IPS-20b (cell line): ENCODE results near the gene SRGAP1.

Experiments used
- H3K27ac ChIP-seq: one replicate; pipeline ENCODE4 v1.5.1; 2013; ENCODE audit warnings: low read length
- H3K27me3 ChIP-seq: 2 replicates; pipeline ENCODE4 v1.6.1; 2013; ENCODE audit warnings: mild to moderate bottlenecking, low read length, inconsistent platforms; ENCODE audit not compliant: insufficient read depth
- H3K36me3 ChIP-seq: 2 replicates; pipeline ENCODE4 v1.6.1; 2013; ENCODE audit warnings: low read depth, mild to moderate bottlenecking, inconsistent platforms, low read length, moderate library complexity; ENCODE audit not compliant: insufficient read depth
- H3K4me1 ChIP-seq: 2 replicates; pipeline ENCODE4 v1.6.1; 2013; ENCODE audit warnings: mild to moderate bottlenecking, control low read depth, inconsistent platforms, low read length, moderate library complexity; ENCODE audit not compliant: insufficient read depth
- H3K4me3 ChIP-seq: 2 replicates; pipeline ENCODE4 v1.5.1; 2013; ENCODE audit warnings: mild to moderate bottlenecking, low read length, inconsistent platforms
- H3K9ac ChIP-seq: 2 replicates; pipeline ENCODE4 v1.6.1; 2013; ENCODE audit warnings: low read depth, mild to moderate bottlenecking, inconsistent platforms, low read length, moderate library complexity
- H3K9me3 ChIP-seq: 2 replicates; pipeline ENCODE4 v1.6.1; 2013; ENCODE audit warnings: mild to moderate bottlenecking, low read depth, low read length, inconsistent platforms; ENCODE audit not compliant: insufficient read depth

Gene SRGAP1

DNA sequence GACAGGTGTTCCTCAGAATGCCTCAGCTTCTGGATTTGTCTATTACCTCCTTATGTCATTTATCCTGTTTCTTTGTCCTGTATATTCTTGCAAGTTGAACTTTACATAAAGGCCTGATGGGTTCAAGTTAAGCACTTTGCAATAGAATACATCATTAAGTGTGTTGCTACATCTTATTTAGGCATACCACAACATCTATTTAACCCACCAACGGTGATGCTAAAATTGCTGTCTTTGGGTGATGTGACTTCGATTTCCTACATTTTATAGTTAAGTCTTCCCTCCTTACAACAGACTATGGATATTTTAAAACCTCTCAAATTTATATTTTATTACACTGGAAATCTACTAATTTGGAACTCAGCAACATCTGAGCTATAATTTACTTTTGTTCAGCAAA, 206.6 kb downstream of the SRGAP1 start:
- no peaks in the 10 kb centered on the region for H3K27me3 ChIP-seq
- H3K9ac ChIP-seq: no peak overlapping the region
- H3K4me1 ChIP-seq: no peaks in the 10 kb centered on the region
- H3K9me3 ChIP-seq: no peaks in the 10 kb centered on the region
- no peaks in the 10 kb centered on the region for H3K36me3 ChIP-seq
- H3K4me3 ChIP-seq: no peak overlapping the region
- no peak overlapping the region for H3K27ac ChIP-seq

DNA sequence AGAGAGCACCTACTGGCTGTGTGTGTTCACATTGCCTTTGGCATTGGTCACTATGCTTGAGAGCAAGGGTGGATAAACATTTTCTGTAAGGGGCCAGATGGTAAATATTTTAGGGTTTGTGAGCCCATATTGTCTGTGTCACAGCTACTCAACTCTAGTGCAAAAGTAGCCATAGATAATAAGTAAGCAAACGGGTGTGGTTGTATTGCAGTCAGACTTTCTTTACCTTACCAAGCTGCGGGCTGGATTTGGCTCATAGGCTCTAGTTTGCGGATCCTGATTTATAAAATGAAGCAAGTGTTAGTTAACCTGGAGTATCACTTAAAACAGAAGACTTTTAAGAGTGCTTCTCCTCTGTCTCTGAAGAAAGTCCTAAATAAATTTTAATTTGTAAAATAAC, 208.6 kb downstream of the SRGAP1 start:
- no peaks in the 10 kb centered on the region for H3K9me3 ChIP-seq
- H3K4me1 ChIP-seq: no peaks in the 10 kb centered on the region

DNA sequence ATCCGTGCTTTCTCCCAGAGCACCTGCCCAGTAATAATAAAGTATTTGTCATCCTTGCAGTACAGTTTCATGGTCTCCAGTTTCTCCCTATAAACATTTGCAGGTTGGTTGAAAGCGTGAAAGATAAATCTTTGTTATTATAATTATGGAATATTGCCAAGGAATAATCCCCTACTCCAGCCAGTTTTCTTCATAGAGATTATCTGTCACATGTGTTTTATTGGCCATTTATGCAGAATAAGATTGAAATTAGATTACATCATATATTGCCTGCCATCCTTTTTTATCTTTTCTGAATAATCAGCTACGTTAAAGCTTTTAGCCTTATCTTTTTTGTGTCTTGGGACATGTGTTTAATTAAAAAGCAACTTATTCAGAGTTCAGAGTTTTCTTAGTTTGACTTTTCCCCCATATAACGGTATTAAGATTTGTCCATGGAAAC, 209.6 kb downstream of the SRGAP1 start:
- H3K4me1 ChIP-seq: peaks cover 4% of the 10 kb centered on the region; the same call in 1 of the 2 replicates
- H3K9ac ChIP-seq: no peak overlapping the region
- no peaks in the 10 kb centered on the region for H3K36me3 ChIP-seq
- H3K27me3 ChIP-seq: no peaks in the 10 kb centered on the region
- no peak overlapping the region for H3K4me3 ChIP-seq
- no peak overlapping the region for H3K27ac ChIP-seq
- no peaks in the 10 kb centered on the region for H3K9me3 ChIP-seq

More for the DNA sequence above, 208.6 kb downstream of the SRGAP1 start:
- H3K4me3 ChIP-seq: no peak overlapping the region
- H3K27me3 ChIP-seq: no peaks in the 10 kb centered on the region
- H3K9ac ChIP-seq: no peak overlapping the region
- no peaks in the 10 kb centered on the region for H3K36me3 ChIP-seq
- H3K27ac ChIP-seq: no peak overlapping the region

DNA sequence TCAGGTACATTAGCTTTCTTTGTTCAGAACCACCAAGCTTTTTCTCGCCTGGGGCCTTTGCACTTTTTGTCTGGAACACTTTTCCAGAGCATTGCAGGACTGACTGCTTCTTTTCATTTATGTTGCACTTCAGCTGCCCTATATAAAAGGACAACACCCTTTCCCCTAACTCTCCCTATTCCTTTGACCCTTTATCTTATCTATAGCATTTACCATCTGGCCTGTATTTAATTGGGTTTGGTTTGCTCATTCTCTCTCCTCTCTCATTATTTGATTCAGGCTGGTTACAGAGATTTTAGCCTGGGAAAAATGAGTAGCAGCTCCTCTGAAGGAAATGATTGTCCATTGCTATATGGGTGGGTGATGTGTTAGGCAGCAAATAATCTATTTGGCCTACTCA, 212.2 kb downstream of the SRGAP1 start:
- H3K27me3 ChIP-seq: no peaks in the 10 kb centered on the region
- no peak overlapping the region for H3K9ac ChIP-seq
- H3K4me3 ChIP-seq: no peak overlapping the region
- no peaks in the 10 kb centered on the region for H3K36me3 ChIP-seq
- H3K27ac ChIP-seq: no peak overlapping the region
- H3K4me1 ChIP-seq: peaks cover 11% of the 10 kb centered on the region; the same call in 1 of the 2 replicates
- H3K9me3 ChIP-seq: no peaks in the 10 kb centered on the region

DNA sequence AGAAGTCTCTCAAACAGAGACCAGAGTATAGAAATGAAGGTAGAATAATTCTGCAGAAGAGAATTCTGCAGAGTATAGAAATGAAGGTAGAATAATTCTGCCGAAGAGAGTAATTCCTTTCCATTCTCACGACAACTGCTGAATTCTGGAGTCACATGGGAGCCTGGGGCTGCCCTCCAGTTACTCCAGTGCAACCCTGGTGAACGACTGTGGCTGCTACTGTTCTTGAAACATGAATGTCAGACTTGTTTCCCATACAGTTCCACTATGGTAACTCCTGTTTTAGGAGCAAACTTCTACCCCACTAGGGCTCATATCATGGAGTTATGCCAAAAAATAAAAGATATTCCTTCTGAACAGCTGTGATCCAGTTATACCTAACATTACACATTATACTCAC, 213.2 kb downstream of the SRGAP1 start:
- Histone ChIP-seq H3K4me1 (peaks cover 11% of the 10 kb centered on the region; the same call in 1 of the 2 replicates), H3K9me3 (no peaks in the 10 kb centered on the region), H3K27ac (no peak overlapping the region), H3K4me3 (no peak overlapping the region), H3K9ac (no peak overlapping the region), H3K36me3 (no peaks in the 10 kb centered on the region), H3K27me3 (no peaks in the 10 kb centered on the region)

DNA sequence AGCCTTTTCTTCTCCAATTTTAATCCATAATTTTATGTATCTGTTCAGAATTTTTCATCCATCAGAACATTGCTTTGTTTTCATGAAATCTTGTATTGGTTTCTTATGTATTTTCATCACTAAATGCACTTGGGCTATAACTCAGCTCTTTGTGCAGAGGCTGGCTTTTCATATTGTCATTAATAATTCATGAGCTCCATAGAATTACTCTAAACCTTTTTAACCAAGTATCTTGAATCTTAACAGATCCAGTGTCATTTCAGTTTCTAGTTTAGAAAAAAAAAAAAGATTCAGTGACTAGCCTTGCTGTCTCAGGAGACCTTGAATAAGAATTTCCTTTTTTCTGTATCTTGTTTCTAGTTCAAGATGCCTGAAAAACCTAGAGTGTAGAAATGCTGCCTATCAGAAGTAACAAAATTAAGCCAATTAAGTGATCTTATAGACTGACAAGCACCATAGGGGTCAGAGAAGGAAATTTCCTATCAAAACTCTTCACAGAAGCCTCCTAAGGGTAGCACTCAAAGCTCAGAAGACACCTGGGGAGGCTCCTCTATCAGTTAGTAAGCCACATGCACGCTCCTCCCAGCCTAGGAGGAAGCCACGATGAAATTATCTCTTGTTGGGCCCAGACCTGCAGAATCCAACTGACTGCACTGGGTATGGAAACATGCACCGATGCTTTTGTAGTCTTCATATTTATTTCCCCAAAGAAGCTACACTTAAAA, 214.2 kb downstream of the SRGAP1 start:
- Histone ChIP-seq H3K4me3 (no peak overlapping the region), H3K36me3 (no peaks in the 10 kb centered on the region), H3K27me3 (no peaks in the 10 kb centered on the region), H3K9me3 (no peaks in the 10 kb centered on the region), H3K4me1 (peaks cover 11% of the 10 kb centered on the region; the same call in 1 of the 2 replicates), H3K27ac (no peak overlapping the region), H3K9ac (no peak overlapping the region)

DNA sequence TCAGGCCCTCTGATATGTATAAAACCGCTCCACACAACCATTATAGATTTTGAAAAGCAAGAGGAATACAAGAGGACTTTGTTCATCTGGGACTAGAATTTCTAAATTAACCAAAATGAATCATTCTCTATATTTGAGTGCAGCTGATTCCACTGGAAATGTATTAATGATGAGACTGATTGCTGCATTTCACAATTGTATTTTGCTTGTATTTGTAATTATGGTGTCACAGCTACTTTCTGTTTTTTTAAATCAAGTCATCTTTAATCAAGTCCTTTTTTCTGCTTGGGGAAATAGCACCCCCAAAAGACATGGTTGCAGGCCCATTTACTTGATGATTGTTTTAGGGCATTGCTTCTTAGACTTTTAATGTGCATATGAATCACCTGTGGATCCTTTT, 215.2 kb downstream of the SRGAP1 start:
- Histone ChIP-seq H3K9me3 (no peaks in the 10 kb centered on the region), H3K27ac (no peak overlapping the region), H3K36me3 (no peaks in the 10 kb centered on the region), H3K9ac (no peak overlapping the region), H3K27me3 (no peaks in the 10 kb centered on the region), H3K4me1 (peaks cover 11% of the 10 kb centered on the region; the same call in 1 of the 2 replicates), H3K4me3 (no peak overlapping the region)

DNA sequence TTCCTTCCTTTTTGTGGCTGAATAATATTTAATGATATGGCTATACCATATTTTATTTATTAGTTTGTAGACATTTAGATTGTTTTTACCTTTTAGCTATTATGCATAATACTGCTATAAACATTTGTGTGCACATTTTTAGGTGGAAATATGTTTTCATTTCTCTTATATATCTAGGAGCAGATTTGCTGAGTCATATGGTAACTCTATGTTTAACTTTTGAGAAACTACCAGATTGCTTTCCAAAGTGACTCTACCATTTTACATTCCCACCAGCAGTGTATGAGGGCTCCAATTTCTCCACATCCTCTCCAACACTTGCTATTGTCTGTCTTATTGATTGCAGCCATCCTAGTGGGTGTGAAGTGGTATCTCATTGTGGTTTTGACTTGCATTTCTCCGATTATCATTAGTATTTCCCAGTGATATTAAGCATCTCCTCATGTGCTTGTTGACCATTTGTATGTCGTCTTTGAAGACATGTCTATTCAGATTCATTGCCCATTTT, 217.4 kb downstream of the SRGAP1 start:
- H3K27me3 ChIP-seq: no peaks in the 10 kb centered on the region
- H3K9me3 ChIP-seq: no peaks in the 10 kb centered on the region
- H3K27ac ChIP-seq: no peak overlapping the region
- no peaks in the 10 kb centered on the region for H3K36me3 ChIP-seq
- no peak overlapping the region for H3K9ac ChIP-seq
- no peak overlapping the region for H3K4me3 ChIP-seq
- peaks cover 11% of the 10 kb centered on the region; the same call in 1 of the 2 replicates for H3K4me1 ChIP-seq

DNA sequence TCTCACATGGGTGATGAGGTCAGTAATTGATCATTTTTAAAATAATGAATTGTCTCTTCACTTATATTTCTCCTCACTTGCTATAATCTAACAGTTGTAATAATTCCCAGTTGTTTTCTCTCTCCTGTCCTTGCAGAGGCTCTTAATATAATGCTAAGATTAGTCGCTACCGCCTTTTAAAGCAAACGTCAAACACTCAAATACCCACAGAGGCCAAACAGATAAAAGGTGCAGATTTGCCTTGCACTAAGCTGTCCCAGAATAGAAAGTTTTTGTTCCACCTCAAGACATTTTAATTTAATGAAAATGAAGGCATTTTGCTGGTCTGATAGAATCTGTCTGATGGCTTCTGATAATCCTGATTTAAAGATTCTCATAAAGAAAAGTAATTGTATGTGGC, 218.6 kb downstream of the SRGAP1 start:
- no peaks in the 10 kb centered on the region for H3K36me3 ChIP-seq
- H3K27ac ChIP-seq: no peak overlapping the region
- H3K4me3 ChIP-seq: no peak overlapping the region
- no peak overlapping the region for H3K9ac ChIP-seq
- H3K27me3 ChIP-seq: no peaks in the 10 kb centered on the region
- peaks cover 11% of the 10 kb centered on the region; the same call in 1 of the 2 replicates for H3K4me1 ChIP-seq
- H3K9me3 ChIP-seq: no peaks in the 10 kb centered on the region

DNA sequence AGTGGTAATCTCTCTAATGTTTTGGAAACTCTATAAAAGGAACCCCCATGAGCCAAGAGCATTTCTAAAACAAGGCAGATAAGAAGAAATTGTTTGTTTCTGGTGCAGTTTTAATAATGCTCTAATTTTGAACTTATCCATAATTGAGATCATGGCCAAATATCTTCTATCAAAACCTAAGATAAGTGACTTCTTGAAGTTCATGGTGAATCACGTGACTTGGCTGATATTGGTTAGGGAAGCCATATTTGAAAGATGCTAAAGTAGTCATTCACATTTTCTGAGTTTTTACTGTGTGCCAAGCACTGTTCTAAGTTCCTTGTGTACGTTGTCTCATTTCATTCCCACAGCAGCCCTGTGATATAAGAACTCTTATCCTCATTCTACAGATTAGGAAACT, 219.7 kb downstream of the SRGAP1 start:
- H3K9me3 ChIP-seq: no peaks in the 10 kb centered on the region
- H3K27me3 ChIP-seq: no peaks in the 10 kb centered on the region
- H3K4me3 ChIP-seq: no peak overlapping the region
- H3K4me1 ChIP-seq: peaks cover 6% of the 10 kb centered on the region; the same call in 1 of the 2 replicates
- H3K9ac ChIP-seq: no peak overlapping the region
- no peaks in the 10 kb centered on the region for H3K36me3 ChIP-seq
- H3K27ac ChIP-seq: no peak overlapping the region

DNA sequence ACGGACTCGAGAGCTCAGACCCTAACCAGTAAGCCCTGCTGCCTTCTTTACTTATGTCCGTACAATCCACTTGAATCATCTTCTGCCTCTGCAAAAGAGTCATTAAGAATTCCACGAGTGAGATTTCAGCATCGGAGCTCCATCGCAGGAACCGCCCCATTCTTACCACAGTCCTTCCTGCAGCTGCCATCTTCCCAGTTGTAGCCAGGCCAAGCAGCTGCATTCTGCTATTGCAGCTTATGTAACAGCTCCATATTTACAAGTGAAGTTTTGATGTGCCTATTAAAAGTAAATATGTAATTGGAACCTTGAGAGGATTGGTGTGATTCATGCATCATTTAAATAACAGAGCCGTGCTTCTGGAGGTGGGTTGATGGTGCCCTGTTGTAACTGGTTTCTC, 220.2 kb downstream of the SRGAP1 start:
- Histone ChIP-seq H3K4me3 (no peak overlapping the region), H3K27me3 (no peaks in the 10 kb centered on the region), H3K9ac (no peak overlapping the region), H3K4me1 (peaks cover 1% of the 10 kb centered on the region; the same call in 1 of the 2 replicates), H3K27ac (no peak overlapping the region), H3K36me3 (no peaks in the 10 kb centered on the region), H3K9me3 (no peaks in the 10 kb centered on the region)

DNA sequence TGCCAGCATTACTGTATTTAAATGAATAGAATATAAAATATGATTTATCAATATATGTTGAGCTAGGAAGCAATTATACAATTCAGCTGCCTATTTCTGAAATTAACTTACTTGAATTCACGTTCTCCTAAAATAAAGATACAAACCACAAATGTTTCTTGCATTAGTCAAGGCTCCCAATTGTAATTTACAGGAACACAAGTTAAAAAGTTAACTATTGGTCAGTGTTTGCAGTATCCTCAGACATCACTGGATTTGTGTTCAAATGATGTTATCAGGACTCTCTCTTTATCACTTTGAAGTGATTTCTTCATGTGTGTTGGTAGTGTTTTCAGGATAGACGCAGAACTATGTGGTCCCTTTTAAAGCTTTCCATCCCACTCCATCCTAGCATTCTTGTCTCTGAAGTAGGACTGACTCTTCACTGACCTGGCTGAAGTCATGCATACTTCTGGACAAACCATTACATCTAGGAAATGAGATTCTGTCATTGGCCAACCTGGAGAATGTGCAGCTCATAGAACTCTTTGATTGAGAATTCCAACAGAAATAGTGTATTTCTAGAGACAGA, 221.5 kb downstream of the SRGAP1 start:
- Histone ChIP-seq H3K4me3 (no peak overlapping the region), H3K27ac (no peak overlapping the region), H3K36me3 (no peaks in the 10 kb centered on the region), H3K27me3 (no peaks in the 10 kb centered on the region), H3K9ac (no peak overlapping the region), H3K9me3 (no peaks in the 10 kb centered on the region), H3K4me1 (no peaks in the 10 kb centered on the region)
